ENCODE measurements around the gene GFI1.

Gene GFI1

DNA sequence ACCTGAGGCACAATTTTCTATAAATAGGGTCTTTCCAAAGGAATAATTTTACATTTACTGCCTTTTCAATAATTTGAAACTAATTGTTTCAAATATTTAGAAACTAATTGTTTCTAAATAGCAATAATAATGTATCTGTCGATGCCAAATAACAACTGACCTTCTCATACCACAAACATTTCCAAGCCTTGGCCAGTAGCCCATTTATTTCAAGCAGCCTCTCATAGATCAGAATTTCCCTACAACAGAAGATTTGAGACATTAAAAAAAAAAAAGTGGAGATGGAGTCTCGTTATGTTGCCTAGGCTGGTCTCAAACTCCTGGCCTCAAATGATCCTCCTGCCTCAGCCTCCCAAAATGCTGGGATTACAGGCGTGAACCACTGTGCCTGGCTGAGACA lies 2.1 kb upstream of the GFI1 start:
- no peak for DNase-seq

- DNase-seq = no peak
These were observed 1.7 kb upstream of the GFI1 start for GRCh38 chr1:92488416-92488815.

DNA sequence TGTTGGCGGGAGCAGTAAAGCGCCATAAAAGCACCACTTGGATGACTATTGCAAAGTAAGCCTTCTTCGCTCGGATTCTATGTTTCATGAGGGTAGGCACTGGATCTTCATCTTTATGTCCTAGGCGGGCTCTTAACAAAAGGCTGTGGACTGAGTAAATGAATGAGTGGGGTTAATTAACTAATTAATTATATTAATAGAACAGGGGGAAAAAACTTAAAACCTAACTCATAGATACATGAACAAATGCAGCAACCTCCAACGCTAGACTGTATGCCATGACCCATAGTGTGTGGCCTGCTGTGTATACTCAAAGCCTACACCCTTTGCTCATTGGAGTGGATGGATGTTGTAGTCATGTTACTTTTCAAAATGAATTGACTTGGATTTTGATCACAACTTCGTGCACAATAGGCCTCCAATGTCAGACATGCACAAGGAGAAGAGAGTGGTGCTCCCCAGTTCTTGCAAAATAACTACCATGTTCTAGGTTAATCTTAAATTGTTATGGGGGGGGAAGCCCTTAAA lies 417 bp upstream of the GFI1 start:
- DNase-seq = no peak

- DNase-seq = no peak
These were observed 1.1 kb downstream of the GFI1 start for GRCh38 chr1:92485381-92486250.

- no peak for DNase-seq
These were observed 2.0 kb downstream of the GFI1 start for GRCh38 chr1:92484472-92485380.

DNA sequence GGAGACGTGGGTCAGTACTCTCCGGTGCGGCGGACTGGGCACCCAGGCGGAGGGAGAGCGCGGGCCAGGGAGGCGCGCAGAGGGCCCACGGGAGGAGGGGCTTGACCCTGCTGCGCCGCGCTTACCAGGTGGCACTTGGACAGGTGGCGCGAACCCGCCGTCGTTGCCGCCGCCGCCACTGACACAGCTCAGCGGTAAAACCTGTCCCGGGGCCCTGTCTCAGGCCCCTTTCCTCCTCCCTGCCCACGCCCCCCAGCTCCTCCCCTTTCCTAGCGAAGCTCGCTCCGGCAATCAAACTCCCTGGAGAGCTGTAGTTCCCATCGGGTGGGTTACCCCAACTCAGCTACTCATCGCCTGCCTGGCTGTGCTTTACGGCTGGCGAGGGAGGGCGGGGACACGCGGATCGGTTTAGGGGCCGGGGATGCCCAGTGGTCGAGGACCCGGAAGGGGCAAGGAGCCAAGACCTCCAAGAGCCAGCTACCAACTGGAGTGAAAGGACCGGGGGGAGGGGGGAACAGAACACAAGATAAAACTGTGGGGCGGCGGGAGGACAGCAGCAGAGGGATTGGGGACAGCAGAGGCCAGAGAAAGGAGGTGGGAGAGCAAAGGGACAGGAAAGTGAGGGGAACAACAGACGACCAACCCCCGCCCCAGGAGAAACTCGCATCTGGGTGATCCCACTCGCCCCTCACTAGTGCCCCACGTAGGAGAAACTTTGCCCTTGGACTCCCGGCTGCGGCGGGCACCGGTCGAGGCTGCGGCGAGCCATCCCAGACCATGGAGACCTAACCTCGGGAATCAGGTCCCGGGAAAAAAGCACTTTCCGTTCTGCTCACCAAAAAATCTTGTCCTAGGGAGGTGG lies 2.9 kb downstream of the GFI1 start:
- no peak for DNase-seq

- no peak for DNase-seq
These were observed 3.8 kb downstream of the GFI1 start for GRCh38 chr1:92482665-92483609.

DNA sequence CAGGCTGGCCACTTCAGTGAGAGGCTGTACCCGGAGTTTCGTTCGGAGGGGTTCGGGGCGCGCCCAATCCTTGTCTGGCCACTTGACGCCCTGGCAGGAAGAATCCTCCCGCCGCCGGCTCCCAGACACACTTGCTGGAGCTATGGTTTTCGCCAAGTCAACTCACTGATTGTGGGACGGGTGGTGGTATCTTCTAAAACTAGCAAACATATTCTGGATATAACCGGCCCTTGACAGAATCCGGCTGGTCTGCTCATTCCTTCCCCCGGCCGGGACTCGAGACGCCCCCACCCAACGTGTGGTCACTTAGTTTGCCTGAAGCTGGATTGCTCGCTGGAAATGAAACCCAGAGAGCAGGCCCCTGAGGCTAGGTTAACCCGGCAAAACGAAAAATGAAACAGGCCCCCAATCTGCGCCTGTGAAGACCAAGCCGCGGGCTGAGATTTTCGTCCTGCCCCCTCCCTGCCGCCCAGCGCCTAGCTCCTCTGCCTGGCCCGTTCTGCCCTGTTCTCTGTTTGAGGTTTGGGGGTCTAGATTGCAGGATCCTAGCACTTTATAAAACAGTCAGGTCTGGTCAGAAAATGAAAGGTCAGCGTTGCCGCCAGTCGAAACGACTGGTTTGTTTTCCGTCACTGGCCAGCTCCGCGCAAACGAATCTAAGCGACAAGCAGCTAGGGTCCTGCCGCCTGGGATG lies 4.6 kb downstream of the GFI1 start:
- no peak for DNase-seq

DNA sequence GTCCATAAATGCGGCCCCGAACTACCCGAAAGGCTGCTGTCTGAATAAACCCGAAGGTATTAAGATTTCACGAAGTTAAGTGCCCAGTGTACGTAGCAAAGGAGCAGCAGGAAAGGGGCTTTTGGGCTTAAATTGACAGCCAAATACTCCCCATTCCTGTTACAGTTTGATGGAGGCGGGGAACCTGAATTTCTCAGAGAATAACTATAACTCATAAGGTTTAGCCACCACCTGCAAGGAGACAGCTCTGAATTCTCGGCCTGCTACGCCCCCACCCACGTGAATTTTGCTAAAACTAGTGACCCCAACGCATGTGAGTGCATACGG lies 5.2 kb downstream of the GFI1 start:
- no peak for DNase-seq

- no peak for DNase-seq
These were observed 5.7 kb downstream of the GFI1 start for GRCh38 chr1:92480813-92481598.

DNA sequence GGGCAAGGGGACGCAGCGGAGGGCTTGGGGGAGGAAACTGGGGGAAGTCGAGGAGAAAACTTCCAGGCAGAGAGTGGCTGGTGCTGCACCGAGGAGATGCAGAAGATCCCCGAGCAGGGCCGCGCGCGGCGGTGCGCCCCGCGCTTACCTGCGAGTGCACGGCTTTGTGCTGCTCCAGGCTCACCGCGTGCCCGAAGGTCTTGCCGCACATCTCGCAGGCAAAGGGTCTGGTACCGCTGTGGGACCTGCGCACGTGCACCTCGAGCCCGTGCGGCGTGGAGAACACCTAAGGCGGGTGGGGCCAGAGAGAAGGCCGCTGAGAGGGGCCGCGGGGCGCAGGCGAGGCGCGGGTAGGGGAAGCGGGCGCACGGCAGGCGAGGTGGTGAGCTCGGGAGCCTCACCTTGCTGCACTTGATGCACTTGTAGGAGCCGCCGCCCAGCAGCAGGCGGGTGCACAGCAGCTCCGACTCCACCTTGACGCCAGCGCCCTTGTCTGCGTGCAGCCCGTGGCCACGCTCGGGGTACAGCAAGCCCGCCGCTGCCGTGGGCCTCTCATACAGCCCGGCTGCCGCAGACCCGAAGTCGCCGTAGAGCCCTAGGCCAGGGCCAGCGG lies 6.4 kb downstream of the GFI1 start:
- no peak for DNase-seq

DNA sequence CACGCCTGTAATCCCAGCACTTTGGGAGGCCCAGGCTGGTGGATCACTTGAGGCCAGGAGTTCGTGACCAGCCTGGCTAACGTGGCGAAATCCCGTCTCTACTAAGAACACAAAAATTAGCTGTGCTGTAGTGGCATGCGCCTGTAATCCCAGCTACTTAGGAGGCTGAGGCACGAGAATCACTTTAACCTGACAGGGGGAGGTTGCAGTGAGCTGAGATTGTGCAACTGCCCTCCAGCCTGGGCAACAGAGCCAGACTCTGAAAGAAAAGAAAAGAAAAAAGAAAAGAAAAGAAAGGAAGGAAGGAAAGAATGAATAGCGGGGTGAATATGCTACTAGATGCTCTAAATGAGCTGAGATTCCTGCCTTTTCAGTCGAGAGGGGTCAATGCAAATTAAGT lies 7.1 kb downstream of the GFI1 start:
- DNase-seq = no peak

DNA sequence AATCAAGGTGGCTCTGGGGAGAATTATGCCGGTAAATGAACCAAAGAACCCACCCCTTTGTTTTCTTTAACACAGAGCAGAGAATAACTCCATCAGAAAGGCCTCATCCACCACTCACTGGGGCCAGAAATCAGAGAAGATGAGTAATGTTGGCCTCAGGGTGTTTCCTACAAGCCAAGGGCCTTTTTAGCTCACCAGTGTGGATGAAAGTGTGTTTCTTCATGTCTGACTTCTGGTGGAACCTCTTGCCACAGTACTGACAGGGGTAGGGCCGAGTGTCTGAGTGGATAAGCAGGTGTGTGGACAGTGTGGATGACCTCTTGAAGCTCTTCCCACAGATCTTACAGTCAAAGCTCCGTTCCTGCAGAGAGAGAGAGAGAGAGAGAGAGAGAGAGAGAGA lies 8.3 kb downstream of the GFI1 start:
- DNase-seq = no peak

- no peak for DNase-seq
These were observed 10.6 kb downstream of the GFI1 start for GRCh38 chr1:92476071-92476631.

- no peak for DNase-seq
These were observed 11.7 kb downstream of the GFI1 start for GRCh38 chr1:92475029-92475428.

- DNase-seq = no peak
These were observed 12.8 kb downstream of the GFI1 start for GRCh38 chr1:92473781-92474495.

GRCh38 chr1:92470216-92470615 lies 16.5 kb downstream of the GFI1 start:
- no peak for DNase-seq
